GM12891 (cell line): ENCODE results near the gene RAB6C.
"Not testable (repeated sequence)": the region's sequence is repeated elsewhere in the genome, so short reads cannot be mapped to it uniquely, and the experiment has no call there.

Source experiments
- DNase-seq: peaks from one replicate; pipeline ENCODE4 v3.0.0; 2011; ENCODE audit warnings: low spot score; ENCODE audit not compliant: insufficient read length
- FAIRE-seq: peaks from 2 replicates; lab custom pipeline; 2011; peaks lifted over from hg19 to GRCh38; lab: Jason Lieb, UNC
- PAX5 ChIP-seq: IDR thresholded peaks from 2 replicates; pipeline ENCODE4 v1.6.1; 2011; ENCODE audit warnings: low read length, moderate library complexity, mild to moderate bottlenecking; ENCODE audit not compliant: insufficient read depth, severe bottlenecking
- POLR2A ChIP-seq: IDR thresholded peaks from 2 replicates; pipeline ENCODE4 v1.6.1; 2011; ENCODE audit warnings: low read depth, low read length, control low read depth
- POLR2AphosphoS5 ChIP-seq: IDR thresholded peaks from 2 replicates; pipeline ENCODE4 v1.6.1; 2011; ENCODE audit warnings: low read depth, low read length, control low read depth
- POU2F2 ChIP-seq: IDR thresholded peaks from 2 replicates; pipeline ENCODE4 v1.6.1; 2011; ENCODE audit warnings: low read depth, mild to moderate bottlenecking, control low read depth, low read length, moderate library complexity
- SPI1 ChIP-seq: IDR thresholded peaks from 2 replicates; pipeline ENCODE4 v1.6.1; 2011; ENCODE audit warnings: low read depth, low read length, control low read depth
- TAF1 ChIP-seq: IDR thresholded peaks from 2 replicates; pipeline ENCODE4 v1.6.1; 2011; ENCODE audit warnings: low read depth, low read length, control low read depth

Gene RAB6C

GRCh38 chr2:130019402-130019801 lies 39.9 kb downstream of the RAB6C start:
- TF ChIP-seq SPI1 (no peak), POLR2A (no peak), POLR2AphosphoS5 (no peak), PAX5 (no peak), TAF1 (no peak), POU2F2 (no peak)
- DNase-seq (no peak), FAIRE-seq (no peak)

GRCh38 chr2:130020069-130020468 lies 40.6 kb downstream of the RAB6C start:
- not testable (repeated sequence) for FAIRE-seq, DNase-seq

DNA sequence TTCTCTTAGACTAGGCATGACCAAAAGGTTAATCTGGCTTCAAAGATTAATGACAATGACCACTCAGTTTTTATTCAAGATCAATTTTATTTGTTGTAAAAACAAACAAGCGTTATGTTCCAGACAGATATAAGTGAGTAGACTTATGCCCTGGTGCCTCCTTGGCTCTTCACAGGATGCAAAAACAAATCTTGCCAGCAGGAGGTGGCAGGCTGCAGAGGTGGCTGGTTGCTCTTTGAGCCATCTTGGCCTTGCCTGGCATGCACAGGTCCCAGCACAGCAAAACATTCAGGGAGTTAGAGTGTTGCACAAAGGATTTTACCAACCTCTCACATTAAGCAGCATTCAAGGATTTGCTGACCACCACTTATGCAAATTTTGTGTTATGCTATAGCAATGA lies 46.5 kb downstream of the RAB6C start:
- FAIRE-seq, DNase-seq: not testable (repeated sequence)
